Cardiac ventricle fibroblast (primary cell): ENCODE data around the gene WDR44. TPM values are rescaled to one million over a fixed set of nuclear protein-coding genes. Genes with fewer than 3 reads are reported as not detected.

Experiments used
- total RNA-seq: library from RNA; depleted of rRNA; stranded (reverse); fragments of >200 nt; gene quantifications from 2 replicates; pipeline ENCODE4 v1.2.3, GENCODE V29; 2015

WDR44 gene
- total RNA-seq: 10.5 and 11.2 TPM in 2 replicates

GRCh38 chrX:118345464-118346257 is at the start of gene WDR44:
Gene WDR44, plus strand, starts transcription at chrX:118346106. Its CDS starts 398 bp downstream, at chrX:118346504.

GRCh38 chrX:118495061-118495921 is 149.4 kb downstream of the WDR44 start, which contains the start of gene DOCK11:
Gene DOCK11, plus strand, starts transcription at chrX:118495815. Its CDS starts 157 bp downstream, at chrX:118495972.

Other genes starting within 250 kb of the WDR44 start
- gene KLHL13, start 229.3 kb upstream of the WDR44 start, total RNA-seq: 0.88 and 2.2 TPM in 2 replicates
- 18.1 and 18.8 TPM in 2 replicates for gene DOCK11, start 149.7 kb downstream of the WDR44 start, total RNA-seq